Measurements from ENCODE around the gene SLC35F1.

SLC35F1 gene

DNA sequence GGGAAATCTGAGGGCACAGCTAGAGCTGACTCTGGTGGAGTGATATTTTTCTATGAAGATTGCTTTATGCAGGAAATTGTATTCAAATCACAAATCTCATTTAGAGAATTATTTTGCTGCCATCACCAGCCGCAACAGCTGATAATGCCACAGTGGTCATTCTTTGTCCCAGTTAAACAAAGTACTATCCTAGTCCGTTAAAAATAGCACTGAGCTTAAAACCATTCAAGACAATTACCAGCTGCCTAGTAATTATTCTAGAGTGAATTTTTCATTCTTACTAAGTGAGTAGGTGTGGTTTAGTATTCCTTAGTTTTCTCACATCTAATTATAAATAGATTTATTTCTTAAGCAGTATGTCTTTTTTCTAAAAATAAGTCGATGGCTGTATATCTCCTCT is 190.5 kb downstream of the SLC35F1 start:
- Histone ChIP-seq H3K27me3 (ENCODE audit: control insufficient read depth in 5 of 5, insufficient read depth in 4 of 5, low read length in 5 of 5) (no peaks in the 10 kb centered on the region), H3K36me3 (ENCODE audit: control insufficient read depth in 5 of 5, insufficient read depth in 5 of 5, low read length in 5 of 5) (no peaks in the 10 kb centered on the region), H3K9me3 (ENCODE audit: control insufficient read depth in 5 of 5, low read length in 5 of 5) (peaks cover 0 to 6% (median 5%) of the 10 kb centered on the region in 5 donors), H3K9ac (ENCODE audit: low read length in 5 of 5) (no peak overlapping the region), H3K27ac (ENCODE audit: low read depth, low read length) (no peak overlapping the region), H3K4me1 (ENCODE audit: control insufficient read depth in 5 of 5, insufficient read depth in 5 of 5, low read length in 5 of 5) (peaks cover 0 to 6% (median 0%) of the 10 kb centered on the region in 5 donors), H3K4me3 (ENCODE audit: low read depth in 1 of 5, low read length in 5 of 5) (no peak overlapping the region)

- H3K9me3 ChIP-seq (ENCODE audit: control insufficient read depth in 5 of 5, low read length in 5 of 5), result peaks cover 0 to 6% (median 5%) of the 10 kb centered on the region in 5 donors
- peaks cover 0 to 6% (median 0%) of the 10 kb centered on the region in 5 donors for H3K4me1 ChIP-seq (ENCODE audit: control insufficient read depth in 5 of 5, insufficient read depth in 5 of 5, low read length in 5 of 5)
- no peak overlapping the region for H3K9ac ChIP-seq (ENCODE audit: low read length in 5 of 5)
- no peaks in the 10 kb centered on the region for H3K27me3 ChIP-seq (ENCODE audit: control insufficient read depth in 5 of 5, insufficient read depth in 4 of 5, low read length in 5 of 5)
- no peak overlapping the region for H3K27ac ChIP-seq (ENCODE audit: low read depth, low read length)
- H3K36me3 ChIP-seq (ENCODE audit: control insufficient read depth in 5 of 5, insufficient read depth in 5 of 5, low read length in 5 of 5), result no peaks in the 10 kb centered on the region
- H3K4me3 ChIP-seq (ENCODE audit: low read depth in 1 of 5, low read length in 5 of 5), result no peak overlapping the region
These were observed 193.7 kb downstream of the SLC35F1 start for GRCh38 chr6:118100717-118101116.

DNA sequence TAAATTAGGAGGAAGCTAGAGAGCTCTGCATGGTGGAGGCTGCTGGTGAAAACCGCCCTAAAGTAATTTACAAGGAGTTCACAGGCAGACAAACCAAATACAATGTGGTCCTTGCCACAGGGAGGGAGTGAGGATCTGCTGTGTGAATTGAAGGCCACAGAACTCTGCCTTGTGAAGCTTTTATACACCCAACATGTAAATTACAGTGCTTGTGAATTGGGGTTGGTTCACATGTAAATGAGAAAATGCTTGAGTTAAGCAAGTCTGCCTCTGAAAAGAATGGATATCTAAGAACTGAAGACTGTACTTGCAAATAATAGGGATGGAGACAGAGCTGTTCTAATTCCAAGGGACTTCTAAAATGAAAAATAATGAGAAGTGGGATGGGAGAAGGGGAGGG is 194.2 kb downstream of the SLC35F1 start:
- Histone ChIP-seq H3K4me3 (ENCODE audit: low read depth in 1 of 5, low read length in 5 of 5) (no peak overlapping the region), H3K9ac (ENCODE audit: low read length in 5 of 5) (no peak overlapping the region), H3K9me3 (ENCODE audit: control insufficient read depth in 5 of 5, low read length in 5 of 5) (peaks cover 0 to 6% (median 5%) of the 10 kb centered on the region in 5 donors), H3K4me1 (ENCODE audit: control insufficient read depth in 5 of 5, insufficient read depth in 5 of 5, low read length in 5 of 5) (peaks cover 0 to 6% (median 0%) of the 10 kb centered on the region in 5 donors), H3K27me3 (ENCODE audit: control insufficient read depth in 5 of 5, insufficient read depth in 4 of 5, low read length in 5 of 5) (no peaks in the 10 kb centered on the region), H3K36me3 (ENCODE audit: control insufficient read depth in 5 of 5, insufficient read depth in 5 of 5, low read length in 5 of 5) (no peaks in the 10 kb centered on the region), H3K27ac (ENCODE audit: low read depth, low read length) (no peak overlapping the region)

GRCh38 chr6:118101831-118102345 is 194.8 kb downstream of the SLC35F1 start:
- Histone ChIP-seq H3K27me3 (ENCODE audit: control insufficient read depth in 5 of 5, insufficient read depth in 4 of 5, low read length in 5 of 5) (no peaks in the 10 kb centered on the region), H3K36me3 (ENCODE audit: control insufficient read depth in 5 of 5, insufficient read depth in 5 of 5, low read length in 5 of 5) (no peaks in the 10 kb centered on the region), H3K4me1 (ENCODE audit: control insufficient read depth in 5 of 5, insufficient read depth in 5 of 5, low read length in 5 of 5) (peaks cover 0 to 6% (median 0%) of the 10 kb centered on the region in 5 donors), H3K9ac (ENCODE audit: low read length in 5 of 5) (no peak overlapping the region), H3K27ac (ENCODE audit: low read depth, low read length) (no peak overlapping the region), H3K4me3 (ENCODE audit: low read depth in 1 of 5, low read length in 5 of 5) (no peak overlapping the region), H3K9me3 (ENCODE audit: control insufficient read depth in 5 of 5, low read length in 5 of 5) (peaks cover 0 to 6% (median 5%) of the 10 kb centered on the region in 5 donors)

GRCh38 chr6:118102401-118102800 is 195.3 kb downstream of the SLC35F1 start:
- Histone ChIP-seq H3K9ac (ENCODE audit: low read length in 5 of 5) (no peak overlapping the region), H3K27me3 (ENCODE audit: control insufficient read depth in 5 of 5, insufficient read depth in 4 of 5, low read length in 5 of 5) (no peaks in the 10 kb centered on the region), H3K4me1 (ENCODE audit: control insufficient read depth in 5 of 5, insufficient read depth in 5 of 5, low read length in 5 of 5) (peaks cover 0 to 6% (median 0%) of the 10 kb centered on the region in 5 donors), H3K4me3 (ENCODE audit: low read depth in 1 of 5, low read length in 5 of 5) (no peak overlapping the region), H3K36me3 (ENCODE audit: control insufficient read depth in 5 of 5, insufficient read depth in 5 of 5, low read length in 5 of 5) (no peaks in the 10 kb centered on the region), H3K27ac (ENCODE audit: low read depth, low read length) (no peak overlapping the region), H3K9me3 (ENCODE audit: control insufficient read depth in 5 of 5, low read length in 5 of 5) (peaks cover 0 to 6% (median 5%) of the 10 kb centered on the region in 5 donors)

DNA sequence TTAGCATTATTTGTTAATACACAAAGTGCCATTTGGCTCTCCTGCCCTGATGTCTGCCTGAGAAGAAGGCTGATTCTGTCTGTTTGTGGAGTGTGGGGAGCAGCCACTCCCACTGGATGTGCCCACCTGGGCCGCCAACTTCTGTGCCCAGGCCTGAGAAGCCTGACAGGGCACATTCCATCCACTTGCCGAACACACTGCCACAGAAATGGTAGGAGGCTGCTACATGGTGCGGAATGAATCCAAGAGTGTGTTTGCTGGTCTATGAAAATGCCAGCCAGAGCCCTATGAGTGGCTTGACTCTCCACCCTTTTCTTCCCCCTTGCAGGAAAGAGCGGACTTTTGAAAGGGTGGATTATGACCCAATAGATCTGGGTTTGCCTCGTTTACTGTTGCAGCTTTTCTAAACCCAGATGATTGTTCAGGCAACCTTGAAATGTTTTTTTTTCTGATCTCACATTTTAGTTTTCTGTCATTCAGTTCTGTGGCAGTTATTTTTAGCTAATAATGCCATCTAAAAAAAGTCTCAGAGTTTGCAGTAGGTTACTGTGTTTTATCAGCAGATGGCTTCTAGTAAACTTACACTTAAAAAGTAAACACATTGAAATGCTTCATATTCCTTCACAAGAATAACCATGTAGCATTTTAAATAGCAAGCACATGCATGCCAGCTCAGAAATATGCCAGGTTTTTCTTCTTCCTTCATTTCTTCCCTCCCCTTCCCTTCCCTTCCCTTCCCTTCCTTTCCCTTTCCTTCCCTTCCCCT is 196.5 kb downstream of the SLC35F1 start:
- H3K36me3 ChIP-seq (ENCODE audit: control insufficient read depth in 5 of 5, insufficient read depth in 5 of 5, low read length in 5 of 5), result no peaks in the 10 kb centered on the region
- no peak overlapping the region for H3K27ac ChIP-seq (ENCODE audit: low read depth, low read length)
- H3K4me1 ChIP-seq (ENCODE audit: control insufficient read depth in 5 of 5, insufficient read depth in 5 of 5, low read length in 5 of 5), result peaks cover 0 to 6% (median 0%) of the 10 kb centered on the region in 5 donors
- no peaks in the 10 kb centered on the region for H3K27me3 ChIP-seq (ENCODE audit: control insufficient read depth in 5 of 5, insufficient read depth in 4 of 5, low read length in 5 of 5)
- H3K9ac ChIP-seq (ENCODE audit: low read length in 5 of 5), result no peak overlapping the region
- peaks cover 0 to 6% (median 5%) of the 10 kb centered on the region in 5 donors for H3K9me3 ChIP-seq (ENCODE audit: control insufficient read depth in 5 of 5, low read length in 5 of 5)
- H3K4me3 ChIP-seq (ENCODE audit: low read depth in 1 of 5, low read length in 5 of 5), result no peak overlapping the region

GRCh38 chr6:118122161-118122725 is 215.2 kb downstream of the SLC35F1 start:
- Histone ChIP-seq H3K9me3 (ENCODE audit: control insufficient read depth in 5 of 5, low read length in 5 of 5) (no peaks in the 10 kb centered on the region), H3K4me1 (ENCODE audit: control insufficient read depth in 5 of 5, insufficient read depth in 5 of 5, low read length in 5 of 5) (no peaks in the 10 kb centered on the region), H3K4me3 (ENCODE audit: low read depth in 1 of 5, low read length in 5 of 5) (no peak overlapping the region)

DNA sequence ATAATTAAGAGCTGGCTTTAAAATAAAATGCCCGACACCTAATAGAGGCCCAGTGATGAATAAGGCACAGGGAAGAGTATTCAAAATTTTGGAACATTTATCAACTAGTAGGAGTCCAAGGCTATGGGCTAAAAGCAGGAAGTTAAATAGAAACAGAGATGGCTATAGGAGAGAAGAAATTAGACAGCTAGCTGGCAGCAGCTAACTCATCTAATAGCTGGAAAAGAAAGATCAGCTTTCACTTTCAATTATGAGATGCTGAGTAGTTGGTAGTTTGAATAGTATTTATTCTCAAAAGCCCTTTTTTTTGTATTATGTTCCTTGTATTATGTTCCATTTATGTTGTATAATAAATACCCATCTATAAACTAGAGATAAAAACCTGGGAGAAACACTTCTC is 215.7 kb downstream of the SLC35F1 start:
- H3K9ac ChIP-seq (ENCODE audit: low read length in 5 of 5), result no peak overlapping the region
- H3K27ac ChIP-seq (ENCODE audit: low read depth, low read length), result no peak overlapping the region
- H3K4me1 ChIP-seq (ENCODE audit: control insufficient read depth in 5 of 5, insufficient read depth in 5 of 5, low read length in 5 of 5), result no peaks in the 10 kb centered on the region
- no peaks in the 10 kb centered on the region for H3K27me3 ChIP-seq (ENCODE audit: control insufficient read depth in 5 of 5, insufficient read depth in 4 of 5, low read length in 5 of 5)
- H3K4me3 ChIP-seq (ENCODE audit: low read depth in 1 of 5, low read length in 5 of 5), result no peak overlapping the region
- H3K36me3 ChIP-seq (ENCODE audit: control insufficient read depth in 5 of 5, insufficient read depth in 5 of 5, low read length in 5 of 5), result no peaks in the 10 kb centered on the region
- H3K9me3 ChIP-seq (ENCODE audit: control insufficient read depth in 5 of 5, low read length in 5 of 5), result no peaks in the 10 kb centered on the region

More at GRCh38 chr6:118122161-118122725, 215.2 kb downstream of the SLC35F1 start:
- Histone ChIP-seq H3K9ac (ENCODE audit: low read length in 5 of 5) (no peak overlapping the region), H3K27me3 (ENCODE audit: control insufficient read depth in 5 of 5, insufficient read depth in 4 of 5, low read length in 5 of 5) (no peaks in the 10 kb centered on the region), H3K36me3 (ENCODE audit: control insufficient read depth in 5 of 5, insufficient read depth in 5 of 5, low read length in 5 of 5) (no peaks in the 10 kb centered on the region), H3K27ac (ENCODE audit: low read depth, low read length) (no peak overlapping the region)

GRCh38 chr6:118123503-118124037 is 216.5 kb downstream of the SLC35F1 start:
- no peaks in the 10 kb centered on the region for H3K4me1 ChIP-seq (ENCODE audit: control insufficient read depth in 5 of 5, insufficient read depth in 5 of 5, low read length in 5 of 5)
- no peaks in the 10 kb centered on the region for H3K27me3 ChIP-seq (ENCODE audit: control insufficient read depth in 5 of 5, insufficient read depth in 4 of 5, low read length in 5 of 5)
- H3K9me3 ChIP-seq (ENCODE audit: control insufficient read depth in 5 of 5, low read length in 5 of 5), result no peaks in the 10 kb centered on the region
- H3K36me3 ChIP-seq (ENCODE audit: control insufficient read depth in 5 of 5, insufficient read depth in 5 of 5, low read length in 5 of 5), result no peaks in the 10 kb centered on the region
- no peak overlapping the region for H3K4me3 ChIP-seq (ENCODE audit: low read depth in 1 of 5, low read length in 5 of 5)
- H3K27ac ChIP-seq (ENCODE audit: low read depth, low read length), result no peak overlapping the region
- no peak overlapping the region for H3K9ac ChIP-seq (ENCODE audit: low read length in 5 of 5)

DNA sequence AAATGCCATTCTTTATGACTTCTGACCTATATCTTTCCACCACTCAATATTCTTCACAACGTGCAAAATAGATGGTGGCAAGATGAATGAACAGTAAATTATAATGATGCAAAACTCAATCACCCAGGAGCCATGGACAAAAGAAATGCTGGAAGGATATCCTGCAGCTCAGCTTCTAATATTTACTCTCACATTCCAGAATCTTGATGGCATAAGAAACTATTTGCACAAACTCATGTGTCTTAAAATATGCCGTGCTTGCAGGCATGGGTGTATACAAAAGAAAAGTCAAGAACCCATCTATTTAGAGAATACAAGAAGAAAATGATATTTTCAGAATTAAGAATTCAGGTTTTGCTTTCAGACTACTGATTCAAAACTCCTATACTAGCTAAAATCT is 217.8 kb downstream of the SLC35F1 start:
- no peaks in the 10 kb centered on the region for H3K4me1 ChIP-seq (ENCODE audit: control insufficient read depth in 5 of 5, insufficient read depth in 5 of 5, low read length in 5 of 5)
- H3K27ac ChIP-seq (ENCODE audit: low read depth, low read length), result no peak overlapping the region
- no peak overlapping the region for H3K4me3 ChIP-seq (ENCODE audit: low read depth in 1 of 5, low read length in 5 of 5)
- H3K36me3 ChIP-seq (ENCODE audit: control insufficient read depth in 5 of 5, insufficient read depth in 5 of 5, low read length in 5 of 5), result no peaks in the 10 kb centered on the region
- no peak overlapping the region for H3K9ac ChIP-seq (ENCODE audit: low read length in 5 of 5)
- H3K9me3 ChIP-seq (ENCODE audit: control insufficient read depth in 5 of 5, low read length in 5 of 5), result no peaks in the 10 kb centered on the region
- no peaks in the 10 kb centered on the region for H3K27me3 ChIP-seq (ENCODE audit: control insufficient read depth in 5 of 5, insufficient read depth in 4 of 5, low read length in 5 of 5)

All from subcutaneous abdominal adipose tissue (tissue), 5 donors.